DOHH2 (cell line): ENCODE measurements around the gene CCDC85C.

Experiments
- CTCF ChIP-seq: fragments of 200-600 bp; sonication (generic); IDR thresholded peaks from one replicate; pipeline ENCODE4 v1.5.1; 2014; ENCODE audit warnings: antibody characterized with exemption, mild to moderate bottlenecking, low read depth, low read length; ENCODE audit not compliant: poor library complexity, severe bottlenecking
- EZH2phosphoT487 ChIP-seq: fragments of 200-600 bp; sonication (generic); IDR thresholded peaks from 2 replicates; pipeline ENCODE4 v1.6.1; 2017; ENCODE audit warnings: borderline replicate concordance, mild to moderate bottlenecking, antibody characterized with exemption, low read length, moderate library complexity, mixed read lengths

DNA sequence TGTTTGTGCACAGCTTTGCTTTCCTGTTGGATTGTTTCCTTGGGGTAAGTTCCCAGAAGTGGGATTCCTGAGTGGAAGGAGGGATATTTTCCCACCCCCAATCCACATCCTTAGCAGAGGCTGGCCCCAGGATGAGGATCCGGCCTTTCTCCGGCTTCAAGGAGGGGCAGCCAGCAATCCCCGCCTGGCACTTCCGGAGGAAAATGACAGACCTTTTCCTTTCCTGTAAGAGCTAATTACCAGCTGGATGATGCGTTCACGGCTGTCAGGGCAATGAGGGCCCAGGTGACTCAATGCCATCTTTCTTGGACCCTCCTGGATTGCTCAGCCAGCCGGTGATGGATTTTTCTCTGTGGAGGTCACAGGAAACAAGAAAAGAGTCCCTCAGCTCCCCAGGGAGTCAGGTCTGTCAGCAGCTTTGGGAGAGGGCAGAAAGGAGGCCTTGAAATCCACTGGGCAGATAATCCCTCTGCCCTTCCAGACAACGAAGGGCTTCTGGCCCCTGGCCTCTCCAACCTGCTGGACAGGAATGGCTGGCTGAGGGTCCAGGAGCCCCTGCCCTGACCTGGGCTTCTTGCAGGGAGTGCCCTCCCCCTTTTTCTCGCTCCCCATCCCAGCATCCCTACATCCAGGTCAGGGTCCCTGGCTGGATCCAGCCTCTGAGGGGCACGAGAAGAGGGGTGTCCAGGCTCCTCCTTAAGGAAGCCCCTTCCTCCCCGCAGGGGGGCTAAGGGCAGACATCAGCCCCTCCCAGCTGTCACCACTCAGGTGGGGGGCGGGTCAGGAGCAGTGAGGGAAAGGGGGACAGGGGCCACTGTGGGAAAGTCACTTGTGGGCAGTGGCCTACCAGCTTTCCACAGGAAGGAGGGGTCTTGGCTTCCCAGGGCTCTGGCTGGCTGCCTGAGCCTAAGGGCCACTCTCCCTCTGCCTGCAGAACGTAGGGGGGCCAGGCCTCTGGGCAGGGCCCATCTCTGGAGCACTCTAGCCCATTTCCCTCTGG, 16.1 kb upstream of the CCDC85C start:
- TF ChIP-seq CTCF, result no peak
- no peak for TF ChIP-seq EZH2phosphoT487
